DMS53 (cell line): Measurements from ENCODE around the gene TMEM79.

Experiments used
- DNase-seq: peaks from one replicate; lab custom pipeline; 2025; lab: John Stamatoyannopoulos, UW

Gene TMEM79

GRCh38 chr1:156263288-156263655 is 20.9 kb upstream of the TMEM79 start:
- DNase-seq = no peak

- no peak for DNase-seq
Measured at GRCh38 chr1:156266051-156266450, 18.1 kb upstream of the TMEM79 start.

GRCh38 chr1:156268336-156268735 is 15.8 kb upstream of the TMEM79 start:
- no peak for DNase-seq

GRCh38 chr1:156270314-156270713 is 13.8 kb upstream of the TMEM79 start:
- DNase-seq = no peak

GRCh38 chr1:156276532-156276931 is 7.6 kb upstream of the TMEM79 start:
- no peak for DNase-seq

- no peak for DNase-seq
Measured at GRCh38 chr1:156276966-156277381, 7.2 kb upstream of the TMEM79 start.

- DNase-seq = no peak
Measured at GRCh38 chr1:156279837-156280236, 4.3 kb upstream of the TMEM79 start.

- DNase-seq = no peak
Measured at GRCh38 chr1:156281281-156281680, 2.8 kb upstream of the TMEM79 start.

GRCh38 chr1:156281693-156282478 is 2.2 kb upstream of the TMEM79 start:
- DNase-seq = peak; percentile 74

GRCh38 chr1:156282479-156283222 is 1.5 kb upstream of the TMEM79 start, which contains the start of gene SMG5:
TSS of gene SMG5 (minus strand) at chr1:156282825. CDS start at chr1:156282680, 145 bp downstream.
- peak; percentile 99 for DNase-seq

- DNase-seq = no peak
Measured at GRCh38 chr1:156283521-156283920, 604 bp upstream of the TMEM79 start.

GRCh38 chr1:156284757-156285156 is 632 bp downstream of the TMEM79 start:
- no peak for DNase-seq

- no peak for DNase-seq
Measured at GRCh38 chr1:156285437-156285836, 1.3 kb downstream of the TMEM79 start.

GRCh38 chr1:156286061-156286460 is 1.9 kb downstream of the TMEM79 start:
- DNase-seq = no peak

- no peak for DNase-seq
Measured at GRCh38 chr1:156289857-156290256, 5.7 kb downstream of the TMEM79 start.

GRCh38 chr1:156291226-156292061 is 7.3 kb downstream of the TMEM79 start:
- DNase-seq = peak; percentile 90

GRCh38 chr1:156293098-156293434 is 8.9 kb downstream of the TMEM79 start:
- no peak for DNase-seq

GRCh38 chr1:156293895-156294294 is 9.8 kb downstream of the TMEM79 start:
- DNase-seq = no peak

- peak; percentile 76 for DNase-seq
Measured at GRCh38 chr1:156295391-156295947, 11.3 kb downstream of the TMEM79 start, which contains the start of gene GLMP. TSS of gene GLMP (minus strand) at chr1:156295679. CDS start at chr1:156295645, 34 bp downstream.

GRCh38 chr1:156298852-156299357 is 14.8 kb downstream of the TMEM79 start, which contains the start of gene VHLL:
TSS of gene VHLL (minus strand) at chr1:156299307. CDS start at chr1:156299189, 118 bp downstream.
- no peak for DNase-seq

GRCh38 chr1:156303241-156303640 is 19.1 kb downstream of the TMEM79 start:
- no peak for DNase-seq

GRCh38 chr1:156305215-156305614 is 21.1 kb downstream of the TMEM79 start:
- DNase-seq = no peak
